Heart right ventricle (tissue), 16 donors: ENCODE data around the gene TBC1D22A. TPM values are rescaled to one million over a fixed set of nuclear protein-coding genes. Genes with fewer than 3 reads are reported as not detected.

Source experiments
- ATAC-seq, 8 donors: fragments of 200-7000 bp; cut with Tn5 transposase; one replicate each; pipeline ENCODE4 v1.9.1; 2020; ENCODE audit warnings: mild to moderate bottlenecking in 8 of 8, moderate library complexity in 8 of 8, moderate number of reproducible peaks in 1 of 8
- DNase-seq, 2 donors: peaks; one replicate each; pipeline ENCODE4 v3.0.0-alpha.2; 2020
- H3K27ac ChIP-seq, 10 donors: fragments of 200-600 bp; sonication (generic) in 2 of 10; one replicate each; pipeline versions ENCODE4 v1.5.0 to v1.8.0; 2020 to 2022; ENCODE audit warnings: mild to moderate bottlenecking in 3 of 10
- H3K27me3 ChIP-seq, 7 donors: fragments of 200-600 bp; one replicate each; pipeline ENCODE4 v1.8.0; 2021 to 2022; ENCODE audit warnings: mild to moderate bottlenecking in 2 of 7
- H3K36me3 ChIP-seq, 9 donors: fragments of 200-600 bp; sonication (generic) in 1 of 9; one replicate each; pipeline versions ENCODE4 v1.5.0 to v1.8.0; 2020 to 2022; ENCODE audit warnings: mild to moderate bottlenecking in 2 of 9
- H3K4me1 ChIP-seq, 9 donors: fragments of 200-600 bp; sonication (generic) in 1 of 9; one replicate each; pipeline versions ENCODE4 v1.5.0 to v1.8.0; 2020 to 2022; ENCODE audit warnings: mild to moderate bottlenecking in 4 of 9
- H3K4me3 ChIP-seq, 10 donors: fragments of 200-600 bp; sonication (generic) in 2 of 10; one replicate each; pipeline versions ENCODE4 v1.5.0 to v1.8.0; 2020 to 2022; ENCODE audit warnings: mild to moderate bottlenecking in 7 of 10, moderate library complexity in 2 of 10
- H3K9me3 ChIP-seq, 11 donors: fragments of 200-600 bp in 10 of 11; sonication (generic) in 2 of 11; one replicate each; pipeline versions ENCODE4 v1.5.0 to v1.8.0; 2013 to 2022; ENCODE audit warnings: mild to moderate bottlenecking in 2 of 11, control low read depth in 1 of 11, moderate library complexity in 1 of 11
- WGBS, 2 donors: extraction: QIAGEN DNeasy Blood & Tissue Kit; methylation state at CpG; one replicate each; pipeline ENCODE4 v1.1.7; 2013; ENCODE audit warnings: inconsistent platforms in 1 of 2; 5-methylcytosine and 5-hydroxymethylcytosine counted together
- intact Hi-C, 10 donors: fragments of 100-400 bp; cut with DNase I; formaldehyde crosslinking; loops; one replicate each; pipeline versions ENCODE4 v1.11.1 to v1.14.2; 2022
- polyA plus RNA-seq, 2 donors: library from polyadenylated mRNA; stranded (reverse); fragments of 200-250 nt; gene quantifications; one replicate each; pipeline ENCODE4 v1.2.3, GENCODE V29; 2013
- total RNA-seq, 10 donors: library from RNA; stranded (reverse); fragmentation: NEBNext Ultra II Directional in 3 of 10; extraction: Animal tissue kit (Norgen Biotek cat#: 25700) in 3 of 10; gene quantifications; one replicate each; pipeline versions ENCODE4 v1.2.1 to v1.2.4, GENCODE V29; 2021 to 2023
- TF ChIP-seq, protein P1 (sequence below), 9 donors: fragments of 200-600 bp; sonication (generic) in 2 of 9; IDR thresholded peaks; one replicate each; pipeline versions ENCODE4 v1.5.0 to v1.8.0; 2021 to 2022; ENCODE audit warnings: antibody characterized with exemption in 9 of 9, mild to moderate bottlenecking in 5 of 9, moderate library complexity in 1 of 9
- donor health status: Arrhythmogenic right ventricular cardiomyopathy.
- donor health status: ischemic (EF 13 %, LVEDD 7.1; RV severe dilation, severe dysfunction).
- donor health status: healthy with polysubstance abuse.
- donor health status: DM: no; HTN: yes; CAD: no.
- donor health status: DM: no; HTN: no; CAD: no.
- donor health status: ischemic (EF 25% LVEDD 6.9; RV normal size, moderate dysfunction).
- donor health status: ischemic (EF 25% LVEDD 5.7; RV mildly dilated, moderate dysfunction).
- donor health status: healthy.
- donor health status: DM: yes; HTN: yes; CAD: no.
- donor health status: Ischemic cardiomyopathy.
- donor health status: ischemic (EF 35%, LVEDD 5.7; RV mildly dilated, moderate dysfunction).
- donor health status: nonischemic (EF 11% LVEDD 7.7; RV severe dilation, severe dysfunction).
- donor health status: DM: yes; HTN: yes; CAD: no.
- donor health status: PGD.
- donor health status: ischemic (EF 29% LVEDD 5.4; RV normal size, mild dysfunction).
- donor health status: nonischemic (EF 23%, LVEDD 6.1; RV moderate dilation, normal function).

Gene TBC1D22A
- total and polyA plus RNA-seq, 12 donors: 7.2 to 27.9 (median 17.9) TPM

DNA sequence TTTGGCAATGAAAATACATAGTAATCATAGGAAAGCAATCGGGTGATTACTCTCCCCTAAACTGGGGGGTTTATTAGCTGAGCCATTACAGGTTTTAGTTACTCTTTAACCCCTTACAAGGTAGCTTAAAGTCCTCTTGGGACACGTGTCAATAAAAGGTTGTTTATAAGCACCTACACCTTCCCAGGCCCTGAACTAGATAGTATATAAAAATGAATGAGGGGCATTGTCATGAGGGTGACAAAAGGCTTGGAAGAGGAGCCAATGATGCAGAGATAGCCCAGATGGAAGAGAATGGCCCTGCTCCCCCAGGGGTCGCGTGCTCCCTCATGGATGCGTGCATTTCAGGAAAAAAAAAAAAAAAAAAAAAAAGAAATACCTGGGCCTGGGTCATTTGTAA lies 276.9 kb downstream of the TBC1D22A start:
- peaks cover 0 to 31% (median 0%) of the 10 kb centered on the region in 9 donors for H3K36me3 ChIP-seq
- H3K4me3 ChIP-seq: no peak overlapping the region
- TF ChIP-seq, protein P1, sequence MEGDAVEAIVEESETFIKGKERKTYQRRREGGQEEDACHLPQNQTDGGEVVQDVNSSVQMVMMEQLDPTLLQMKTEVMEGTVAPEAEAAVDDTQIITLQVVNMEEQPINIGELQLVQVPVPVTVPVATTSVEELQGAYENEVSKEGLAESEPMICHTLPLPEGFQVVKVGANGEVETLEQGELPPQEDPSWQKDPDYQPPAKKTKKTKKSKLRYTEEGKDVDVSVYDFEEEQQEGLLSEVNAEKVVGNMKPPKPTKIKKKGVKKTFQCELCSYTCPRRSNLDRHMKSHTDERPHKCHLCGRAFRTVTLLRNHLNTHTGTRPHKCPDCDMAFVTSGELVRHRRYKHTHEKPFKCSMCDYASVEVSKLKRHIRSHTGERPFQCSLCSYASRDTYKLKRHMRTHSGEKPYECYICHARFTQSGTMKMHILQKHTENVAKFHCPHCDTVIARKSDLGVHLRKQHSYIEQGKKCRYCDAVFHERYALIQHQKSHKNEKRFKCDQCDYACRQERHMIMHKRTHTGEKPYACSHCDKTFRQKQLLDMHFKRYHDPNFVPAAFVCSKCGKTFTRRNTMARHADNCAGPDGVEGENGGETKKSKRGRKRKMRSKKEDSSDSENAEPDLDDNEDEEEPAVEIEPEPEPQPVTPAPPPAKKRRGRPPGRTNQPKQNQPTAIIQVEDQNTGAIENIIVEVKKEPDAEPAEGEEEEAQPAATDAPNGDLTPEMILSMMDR (IDR thresholded peaks at IDR 0.05): no peak
- H3K27me3 ChIP-seq: no peaks in the 10 kb centered on the region
- H3K9me3 ChIP-seq: no peaks in the 10 kb centered on the region
- DNase-seq (no peak), ATAC-seq (no peak)
- intact Hi-C loops: no loop called here
- no peaks in the 10 kb centered on the region for H3K4me1 ChIP-seq
- H3K27ac ChIP-seq: no peak overlapping the region
- 96 to 98% methylated on average over 5 of the region's 5 CpGs for WGBS, 2 donors

DNA sequence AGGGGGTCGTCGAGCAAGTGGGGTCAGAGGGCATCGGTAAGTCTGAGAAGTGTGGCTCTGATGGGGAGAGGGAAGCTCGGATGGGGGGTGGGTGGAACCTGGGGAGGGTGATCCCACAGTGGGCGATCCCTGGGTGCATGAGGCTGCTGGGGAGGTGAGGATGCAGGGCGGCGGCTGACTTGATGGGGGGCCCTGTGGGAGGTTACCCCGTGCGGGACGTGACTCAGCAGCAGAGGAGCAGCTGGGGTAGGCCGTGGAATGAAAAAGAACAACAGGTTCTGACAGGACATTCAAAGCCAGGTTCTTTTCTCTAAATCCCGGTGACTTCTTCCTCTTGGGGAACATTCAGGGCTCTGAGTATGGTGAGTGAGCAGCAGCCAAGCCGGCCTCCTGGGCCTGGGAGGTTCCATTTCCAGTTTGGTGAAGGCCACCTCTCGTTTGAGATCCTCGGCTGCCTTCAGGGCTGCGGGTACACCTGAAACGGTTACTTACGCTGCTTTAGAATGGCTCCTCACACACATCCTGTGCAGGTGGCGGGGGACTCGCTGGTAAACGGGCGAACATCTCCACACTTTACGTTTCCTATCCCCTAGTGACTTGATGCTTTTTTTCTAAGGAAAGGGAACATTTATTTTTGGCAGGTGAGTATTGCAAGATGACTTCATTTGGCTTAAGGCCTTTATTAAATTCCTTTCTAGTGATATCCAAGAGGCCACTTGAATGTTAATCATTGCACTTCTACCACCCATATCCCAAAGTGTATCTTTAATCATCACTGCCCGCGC lies 278.2 kb downstream of the TBC1D22A start:
- 91 to 92% methylated on average over 25 of the region's 25 CpGs for WGBS, 2 donors
- TF ChIP-seq, protein P1 (IDR thresholded peaks at IDR 0.05): no peak
- H3K4me1 ChIP-seq: no peaks in the 10 kb centered on the region
- H3K4me3 ChIP-seq: no peak overlapping the region
- no peak overlapping the region for H3K27ac ChIP-seq
- no peak for ATAC-seq
- no peaks in the 10 kb centered on the region for H3K9me3 ChIP-seq
- intact Hi-C loops: no loop called here
- H3K36me3 ChIP-seq: peaks cover 0 to 22% (median 0%) of the 10 kb centered on the region in 9 donors
- DNase-seq: peak in 1 of 2 donors; percentile 5
- H3K27me3 ChIP-seq: no peaks in the 10 kb centered on the region

DNA sequence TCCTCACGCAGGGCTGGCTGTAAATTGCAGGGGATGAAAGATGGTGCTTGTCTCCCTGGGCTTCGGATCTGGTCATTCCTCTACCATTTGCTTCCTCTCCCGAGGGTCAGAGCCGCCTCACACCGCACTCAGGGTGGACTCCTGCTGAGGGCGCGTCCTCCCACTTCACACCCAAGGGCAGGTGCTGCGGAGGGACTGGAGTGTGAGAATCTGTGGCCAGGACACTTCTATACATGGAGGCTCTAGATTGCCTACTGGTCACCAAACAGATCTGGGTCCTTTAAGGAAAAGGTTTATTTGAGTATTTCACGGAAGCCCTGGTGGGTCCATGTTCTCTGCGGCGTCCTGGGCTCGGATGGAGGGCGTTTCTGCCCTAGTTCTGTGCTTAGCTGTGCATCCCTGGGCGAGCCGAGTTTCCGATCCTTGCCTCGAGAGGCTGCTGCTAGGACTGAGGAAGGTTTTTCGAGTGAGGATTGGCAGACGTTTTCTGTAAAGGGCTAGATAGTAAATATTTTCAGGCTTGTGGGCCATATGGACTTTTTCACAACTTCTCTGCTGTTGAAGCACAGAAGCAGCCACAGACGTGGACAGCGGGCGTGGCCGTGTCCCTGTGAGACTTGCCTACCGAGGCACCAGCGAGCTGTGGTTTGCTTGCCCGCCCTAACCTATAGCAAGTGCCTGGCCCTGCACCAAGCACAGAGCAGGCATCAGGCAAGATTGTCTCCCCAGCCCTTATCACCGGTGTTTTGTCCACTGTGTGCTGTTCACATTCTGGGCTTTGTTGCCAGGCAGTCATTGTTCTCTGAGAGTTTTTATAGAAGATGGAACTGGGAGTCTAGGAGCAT lies 279.0 kb downstream of the TBC1D22A start:
- 85% methylated on average over 27 of the region's 27 CpGs for WGBS, 2 donors
- intact Hi-C loops: no loop called here
- TF ChIP-seq, protein P1 (IDR thresholded peaks at IDR 0.05): no peak
- Histone ChIP-seq H3K27ac (no peak overlapping the region), H3K4me3 (no peak overlapping the region), H3K27me3 (no peaks in the 10 kb centered on the region), H3K9me3 (no peaks in the 10 kb centered on the region), H3K4me1 (no peaks in the 10 kb centered on the region), H3K36me3 (peaks cover 0 to 19% (median 0%) of the 10 kb centered on the region in 9 donors)
- ATAC-seq (peak in 1 of 8 donors; percentile 72), DNase-seq (peak in 1 of 2 donors; percentile 2)

DNA sequence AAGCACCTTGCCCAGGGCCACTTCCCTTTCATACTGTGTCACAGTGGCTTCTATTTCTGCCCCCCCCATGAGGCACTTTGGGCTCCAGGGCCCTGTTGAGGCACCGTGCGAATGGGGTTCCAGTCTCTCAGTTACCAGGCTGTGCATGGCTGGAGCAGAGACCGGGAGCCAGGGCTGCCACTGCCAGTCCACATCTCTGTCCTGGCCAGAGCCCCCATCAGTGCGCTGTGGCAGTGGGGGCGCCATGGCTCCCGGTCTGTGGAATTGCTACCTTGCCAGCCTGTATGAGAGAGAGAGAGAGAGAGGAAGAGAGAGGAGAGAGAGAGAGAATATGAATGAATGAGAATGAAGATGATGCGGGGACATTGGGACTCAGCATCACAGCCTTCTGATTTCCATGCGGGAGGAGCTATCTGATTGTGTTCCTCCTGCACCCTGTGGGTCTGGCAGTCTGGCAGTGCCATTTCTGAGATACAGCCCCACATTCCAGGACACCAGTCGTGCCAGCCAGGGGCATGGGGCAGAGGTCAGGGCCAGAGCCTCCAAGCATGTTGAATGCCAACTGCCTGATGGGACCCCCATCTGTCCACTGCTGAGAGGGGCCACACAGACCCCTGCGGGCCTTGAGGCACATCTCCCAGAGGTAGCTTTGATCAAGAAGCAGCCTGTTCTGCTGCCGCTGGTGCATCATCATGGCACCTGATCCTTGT lies 279.8 kb downstream of the TBC1D22A start:
- no peaks in the 10 kb centered on the region for H3K27me3 ChIP-seq
- intact Hi-C loops: no loop called here
- H3K4me1 ChIP-seq: no peaks in the 10 kb centered on the region
- H3K36me3 ChIP-seq: peaks cover 0 to 11% (median 0%) of the 10 kb centered on the region in 9 donors
- H3K27ac ChIP-seq: no peak overlapping the region
- WGBS, 2 donors: 95 to 96% methylated on average over 11 of the region's 11 CpGs
- ATAC-seq (peak in 1 of 8 donors; percentile 6), DNase-seq (peak in 1 of 2 donors; percentile 2)
- TF ChIP-seq, protein P1 (IDR thresholded peaks at IDR 0.05): no peak
- H3K4me3 ChIP-seq: no peak overlapping the region
- H3K9me3 ChIP-seq: no peaks in the 10 kb centered on the region
